GM18867 (cell line): ENCODE results near the gene SHISA3.

ENCODE experiments used
- ATAC-seq: cut with Tn5 transposase; IDR thresholded peaks from one replicate; pipeline ENCODE4 v1.9.1; 2021; ENCODE audit warnings: mild to moderate bottlenecking, moderate library complexity; ENCODE audit not compliant: unreplicated experiment

Gene SHISA3

GRCh38 chr4:42391355-42391664 is 6.0 kb upstream of the SHISA3 start:
- no peak for ATAC-seq

GRCh38 chr4:42391981-42392380 is 5.3 kb upstream of the SHISA3 start:
- ATAC-seq = no peak

- no peak for ATAC-seq
Measured at GRCh38 chr4:42392436-42392835, 4.9 kb upstream of the SHISA3 start.

- no peak for ATAC-seq
Measured at GRCh38 chr4:42395595-42395994, 1.7 kb upstream of the SHISA3 start.

GRCh38 chr4:42396361-42396751 is 932 bp upstream of the SHISA3 start:
- no peak for ATAC-seq

GRCh38 chr4:42397635-42398170 is 415 bp downstream of the SHISA3 start:
- ATAC-seq = peak; percentile 40

- peak; percentile 36 for ATAC-seq
Measured at GRCh38 chr4:42398171-42398870, 1.0 kb downstream of the SHISA3 start.

GRCh38 chr4:42398871-42399331 is 1.6 kb downstream of the SHISA3 start:
- ATAC-seq = no peak

- ATAC-seq = no peak
Measured at GRCh38 chr4:42399393-42399792, 2.1 kb downstream of the SHISA3 start.

GRCh38 chr4:42401171-42401570 is 3.9 kb downstream of the SHISA3 start:
- ATAC-seq = no peak

- no peak for ATAC-seq
Measured at GRCh38 chr4:42404001-42404400, 6.7 kb downstream of the SHISA3 start.

- ATAC-seq = no peak
Measured at GRCh38 chr4:42410446-42410845, 13.2 kb downstream of the SHISA3 start.

- ATAC-seq = no peak
Measured at GRCh38 chr4:42411803-42412202, 14.5 kb downstream of the SHISA3 start.

- no peak for ATAC-seq
Measured at GRCh38 chr4:42412251-42412650, 15.0 kb downstream of the SHISA3 start.

GRCh38 chr4:42415281-42415680 is 18.0 kb downstream of the SHISA3 start:
- no peak for ATAC-seq

- ATAC-seq = no peak
Measured at GRCh38 chr4:42416017-42416416, 18.7 kb downstream of the SHISA3 start.

- no peak for ATAC-seq
Measured at GRCh38 chr4:42417550-42417949, 20.3 kb downstream of the SHISA3 start.

- ATAC-seq = no peak
Measured at GRCh38 chr4:42420140-42420539, 22.9 kb downstream of the SHISA3 start.

GRCh38 chr4:42425146-42426065 is 28.1 kb downstream of the SHISA3 start:
- no peak for ATAC-seq

GRCh38 chr4:42428036-42428435 is 30.7 kb downstream of the SHISA3 start:
- ATAC-seq = no peak

GRCh38 chr4:42436928-42437565 is 39.8 kb downstream of the SHISA3 start:
- no peak for ATAC-seq
